LNCAP (cell line): ENCODE data around the gene SYNDIG1L.

Experiments used
- TF ChIP-seq, protein P1 (sequence below): fragments of 450-650 bp; IDR thresholded peaks from 2 replicates; pipeline ENCODE4 v1.5.1; 2017; ENCODE audit warnings: mild to moderate bottlenecking

Gene SYNDIG1L

GRCh38 chr14:74417201-74417600, 8.8 kb downstream of the SYNDIG1L start:
- TF ChIP-seq, protein P1, sequence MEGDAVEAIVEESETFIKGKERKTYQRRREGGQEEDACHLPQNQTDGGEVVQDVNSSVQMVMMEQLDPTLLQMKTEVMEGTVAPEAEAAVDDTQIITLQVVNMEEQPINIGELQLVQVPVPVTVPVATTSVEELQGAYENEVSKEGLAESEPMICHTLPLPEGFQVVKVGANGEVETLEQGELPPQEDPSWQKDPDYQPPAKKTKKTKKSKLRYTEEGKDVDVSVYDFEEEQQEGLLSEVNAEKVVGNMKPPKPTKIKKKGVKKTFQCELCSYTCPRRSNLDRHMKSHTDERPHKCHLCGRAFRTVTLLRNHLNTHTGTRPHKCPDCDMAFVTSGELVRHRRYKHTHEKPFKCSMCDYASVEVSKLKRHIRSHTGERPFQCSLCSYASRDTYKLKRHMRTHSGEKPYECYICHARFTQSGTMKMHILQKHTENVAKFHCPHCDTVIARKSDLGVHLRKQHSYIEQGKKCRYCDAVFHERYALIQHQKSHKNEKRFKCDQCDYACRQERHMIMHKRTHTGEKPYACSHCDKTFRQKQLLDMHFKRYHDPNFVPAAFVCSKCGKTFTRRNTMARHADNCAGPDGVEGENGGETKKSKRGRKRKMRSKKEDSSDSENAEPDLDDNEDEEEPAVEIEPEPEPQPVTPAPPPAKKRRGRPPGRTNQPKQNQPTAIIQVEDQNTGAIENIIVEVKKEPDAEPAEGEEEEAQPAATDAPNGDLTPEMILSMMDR: no peak

DNA sequence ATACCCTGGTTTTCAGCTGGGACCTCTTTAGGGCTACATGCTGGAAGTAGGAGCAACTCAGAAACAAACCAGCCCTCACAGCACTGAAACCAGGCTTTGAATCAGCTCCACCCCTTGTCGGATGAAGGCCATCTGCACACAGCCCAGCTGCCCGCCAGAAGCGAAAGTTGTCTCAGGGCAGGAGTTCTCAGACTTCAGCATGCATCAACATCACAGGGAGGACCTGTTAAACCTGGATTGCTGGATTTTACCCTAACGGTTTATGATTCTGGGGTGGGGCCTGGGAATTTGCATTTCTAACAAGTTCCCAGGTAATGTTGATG, 10.9 kb downstream of the SYNDIG1L start:
- TF ChIP-seq, protein P1: no peak

GRCh38 chr14:74414403-74415114, 11.5 kb downstream of the SYNDIG1L start:
- TF ChIP-seq, protein P1: no peak

DNA sequence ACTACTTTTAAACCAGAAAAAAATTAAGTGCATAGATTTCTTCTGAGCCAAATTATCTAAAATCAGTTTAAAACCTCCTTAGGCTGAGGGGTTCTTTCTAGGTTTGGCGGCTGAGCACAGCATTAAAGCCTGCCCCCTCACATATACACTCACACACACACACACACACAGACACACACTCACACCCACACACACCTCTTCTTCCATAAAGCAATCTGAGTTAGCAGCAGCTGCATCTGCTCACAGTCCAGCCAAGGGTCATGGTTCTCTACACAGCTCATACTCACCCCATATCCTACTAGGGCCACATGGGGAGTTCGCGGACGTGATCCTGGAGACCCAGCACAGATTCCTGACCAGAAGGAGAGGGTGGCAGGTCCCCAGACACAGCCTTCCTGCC, 12.4 kb downstream of the SYNDIG1L start:
- TF ChIP-seq, protein P1: no peak

GRCh38 chr14:74412753-74413152, 13.3 kb downstream of the SYNDIG1L start:
- TF ChIP-seq, protein P1: no peak

DNA sequence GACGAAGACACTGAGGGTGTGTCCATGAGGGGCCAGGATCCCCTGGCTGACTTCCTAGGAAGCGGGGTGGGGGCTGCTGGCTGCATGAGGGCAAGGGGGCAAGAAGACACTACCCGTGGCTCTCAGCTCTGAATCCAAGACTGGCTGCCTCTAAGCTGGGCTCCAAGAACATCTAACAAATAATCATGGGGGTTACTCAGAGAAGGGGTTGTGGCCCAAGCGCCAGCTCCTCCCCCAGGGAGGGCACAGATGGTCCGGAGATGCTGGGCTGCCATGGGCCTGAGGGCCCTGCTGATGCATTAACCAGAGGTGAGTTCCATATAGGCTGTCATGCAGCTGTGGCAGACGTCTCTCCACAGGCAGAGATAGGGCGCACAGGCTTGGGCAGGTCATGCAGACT, 14.3 kb downstream of the SYNDIG1L start:
- TF ChIP-seq, protein P1: no peak

GRCh38 chr14:74409441-74409840, 16.6 kb downstream of the SYNDIG1L start:
- TF ChIP-seq, protein P1: no peak

GRCh38 chr14:74408870-74409269, 17.1 kb downstream of the SYNDIG1L start:
- TF ChIP-seq, protein P1: no peak
